Left ventricle myocardium inferior (tissue), 1 donor: ENCODE results near the gene IMP4. TPM values are rescaled to one million over a fixed set of nuclear protein-coding genes. Genes with fewer than 3 reads are reported as not detected.

Experiments used
- DNase-seq: peaks from one replicate; pipeline ENCODE4 v3.0.0-alpha.2; 2020
- H3K27ac ChIP-seq: fragments of 200-600 bp; replicated peaks from 2 replicates; pipeline ENCODE4 v1.8.0; 2021
- H3K27me3 ChIP-seq: fragments of 200-600 bp; 2 replicates; pipeline ENCODE4 v1.8.0; 2021; ENCODE audit warnings: low read depth
- H3K36me3 ChIP-seq: fragments of 200-600 bp; 2 replicates; pipeline ENCODE4 v1.8.0; 2021
- H3K4me1 ChIP-seq: fragments of 200-600 bp; 2 replicates; pipeline ENCODE4 v1.8.0; 2021
- H3K4me3 ChIP-seq: fragments of 200-600 bp; 2 replicates; pipeline ENCODE4 v1.8.0; 2021; ENCODE audit warnings: mild to moderate bottlenecking, moderate library complexity
- H3K9me3 ChIP-seq: fragments of 200-600 bp; replicated peaks from 2 replicates; pipeline ENCODE4 v1.8.0; 2021
- intact Hi-C: fragments of 100-400 bp; cut with micrococcal nuclease; formaldehyde crosslinking; loops from one replicate; pipeline ENCODE4 v1.11.0; 2022
- total RNA-seq: library from RNA; stranded (reverse); fragmentation: NEBNext Ultra II Directional; extraction: Animal tissue kit (Norgen Biotek cat#: 25700); gene quantifications from one replicate; pipeline ENCODE4 v1.2.1, GENCODE V29; 2021
- TF ChIP-seq, protein P1 (sequence below): fragments of 200-600 bp; IDR thresholded peaks from 2 replicates; pipeline ENCODE4 v1.8.0; 2021; ENCODE audit warnings: antibody characterized with exemption, mild to moderate bottlenecking, borderline replicate concordance
- donor health status: DM: no; HTN: yes; CAD: no; lungs with severe emphysema.

Gene IMP4
- total RNA-seq, 1 donor from 2014 or later, result 57.2 TPM

GRCh38 chr2:130371723-130372054 lies 29.0 kb downstream of the IMP4 start:
- H3K27me3 ChIP-seq, result no peaks in the 10 kb centered on the region
- peaks cover 7% of the 10 kb centered on the region for H3K36me3 ChIP-seq
- H3K9me3 ChIP-seq, result no peaks in the 10 kb centered on the region
- peaks cover 37% of the 10 kb centered on the region for H3K4me1 ChIP-seq
- DNase-seq, result no peak
- peak overlapping the region; percentile 95 for H3K27ac ChIP-seq
- intact Hi-C loops, result no loop called here
- peak overlapping the region; percentile 86 for H3K4me3 ChIP-seq
- TF ChIP-seq, protein P1, sequence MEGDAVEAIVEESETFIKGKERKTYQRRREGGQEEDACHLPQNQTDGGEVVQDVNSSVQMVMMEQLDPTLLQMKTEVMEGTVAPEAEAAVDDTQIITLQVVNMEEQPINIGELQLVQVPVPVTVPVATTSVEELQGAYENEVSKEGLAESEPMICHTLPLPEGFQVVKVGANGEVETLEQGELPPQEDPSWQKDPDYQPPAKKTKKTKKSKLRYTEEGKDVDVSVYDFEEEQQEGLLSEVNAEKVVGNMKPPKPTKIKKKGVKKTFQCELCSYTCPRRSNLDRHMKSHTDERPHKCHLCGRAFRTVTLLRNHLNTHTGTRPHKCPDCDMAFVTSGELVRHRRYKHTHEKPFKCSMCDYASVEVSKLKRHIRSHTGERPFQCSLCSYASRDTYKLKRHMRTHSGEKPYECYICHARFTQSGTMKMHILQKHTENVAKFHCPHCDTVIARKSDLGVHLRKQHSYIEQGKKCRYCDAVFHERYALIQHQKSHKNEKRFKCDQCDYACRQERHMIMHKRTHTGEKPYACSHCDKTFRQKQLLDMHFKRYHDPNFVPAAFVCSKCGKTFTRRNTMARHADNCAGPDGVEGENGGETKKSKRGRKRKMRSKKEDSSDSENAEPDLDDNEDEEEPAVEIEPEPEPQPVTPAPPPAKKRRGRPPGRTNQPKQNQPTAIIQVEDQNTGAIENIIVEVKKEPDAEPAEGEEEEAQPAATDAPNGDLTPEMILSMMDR, result no peak

GRCh38 chr2:130372055-130372832 lies 29.5 kb downstream of the IMP4 start:
- Histone ChIP-seq H3K4me1 (peaks cover 37% of the 10 kb centered on the region), H3K27me3 (no peaks in the 10 kb centered on the region), H3K36me3 (peaks cover 7% of the 10 kb centered on the region), H3K27ac (peak overlapping the region; percentile 95), H3K9me3 (no peaks in the 10 kb centered on the region), H3K4me3 (peak overlapping the region; percentile 86)
- TF ChIP-seq, protein P1, result peak; percentile 94
- intact Hi-C loops, result no loop called here
- DNase-seq, result peak; percentile 92

DNA sequence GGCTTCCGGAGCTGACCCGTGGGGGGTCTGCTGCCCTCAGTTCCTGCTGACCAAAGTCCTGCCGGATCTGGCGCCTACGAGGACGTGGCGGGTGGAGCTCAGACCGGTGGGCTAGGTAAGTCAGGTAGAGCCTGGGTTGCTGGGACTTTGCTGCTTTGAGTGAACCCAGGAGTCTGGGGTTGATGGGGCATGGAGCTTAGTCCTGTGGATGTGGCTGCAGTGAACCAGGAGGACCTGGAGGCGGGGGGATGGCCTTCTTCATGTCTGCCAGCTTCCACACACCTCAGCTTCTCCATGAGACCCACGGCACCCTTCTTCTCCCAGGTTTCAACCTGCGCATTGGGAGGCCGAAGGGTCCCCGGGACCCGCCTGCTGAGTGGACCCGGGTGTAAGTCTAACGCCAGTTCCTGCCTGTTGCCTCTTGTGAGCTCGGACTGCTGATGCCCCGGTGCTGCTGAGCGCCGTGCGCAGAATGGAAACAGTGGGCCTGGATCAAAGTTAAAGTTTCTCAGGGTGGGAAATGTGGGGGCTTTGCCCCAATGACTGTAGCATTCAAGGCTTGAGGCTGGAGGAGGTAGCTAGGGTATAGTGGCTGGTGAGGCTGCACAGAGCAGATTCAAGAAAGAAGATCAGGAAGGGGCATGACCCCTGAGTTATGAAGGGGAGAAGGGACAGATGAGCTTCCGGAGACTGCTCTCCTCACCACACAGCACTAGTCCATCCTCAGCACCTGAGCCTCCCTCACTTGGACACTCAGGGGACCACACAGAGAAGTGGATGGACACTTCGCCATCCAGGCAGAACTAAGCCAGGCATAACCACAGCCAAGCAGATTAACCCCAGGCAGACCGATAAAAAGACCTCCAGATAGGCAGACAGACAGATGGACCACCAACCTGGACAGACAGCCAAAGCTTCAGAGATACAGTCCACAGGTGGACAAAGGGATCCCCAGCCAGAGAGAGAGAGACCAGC lies 30.4 kb downstream of the IMP4 start:
- H3K4me3 ChIP-seq, result peak overlapping the region; percentile 86
- H3K27ac ChIP-seq, result peak overlapping the region; percentile 95
- H3K36me3 ChIP-seq, result peaks cover 7% of the 10 kb centered on the region
- no peaks in the 10 kb centered on the region for H3K27me3 ChIP-seq
- H3K4me1 ChIP-seq, result peaks cover 37% of the 10 kb centered on the region
- intact Hi-C loops, result no loop called here
- DNase-seq, result no peak
- no peaks in the 10 kb centered on the region for H3K9me3 ChIP-seq
- TF ChIP-seq, protein P1, result peak; percentile 20

GRCh38 chr2:130373808-130374365 lies 31.2 kb downstream of the IMP4 start:
- H3K4me3 ChIP-seq, result peak overlapping the region; percentile 86
- DNase-seq, result no peak
- H3K27me3 ChIP-seq, result no peaks in the 10 kb centered on the region
- H3K4me1 ChIP-seq, result peaks cover 37% of the 10 kb centered on the region
- peaks cover 7% of the 10 kb centered on the region for H3K36me3 ChIP-seq
- intact Hi-C loops, result no loop called here
- no peaks in the 10 kb centered on the region for H3K9me3 ChIP-seq
- TF ChIP-seq, protein P1, result no peak
- peak overlapping the region; percentile 95 for H3K27ac ChIP-seq

DNA sequence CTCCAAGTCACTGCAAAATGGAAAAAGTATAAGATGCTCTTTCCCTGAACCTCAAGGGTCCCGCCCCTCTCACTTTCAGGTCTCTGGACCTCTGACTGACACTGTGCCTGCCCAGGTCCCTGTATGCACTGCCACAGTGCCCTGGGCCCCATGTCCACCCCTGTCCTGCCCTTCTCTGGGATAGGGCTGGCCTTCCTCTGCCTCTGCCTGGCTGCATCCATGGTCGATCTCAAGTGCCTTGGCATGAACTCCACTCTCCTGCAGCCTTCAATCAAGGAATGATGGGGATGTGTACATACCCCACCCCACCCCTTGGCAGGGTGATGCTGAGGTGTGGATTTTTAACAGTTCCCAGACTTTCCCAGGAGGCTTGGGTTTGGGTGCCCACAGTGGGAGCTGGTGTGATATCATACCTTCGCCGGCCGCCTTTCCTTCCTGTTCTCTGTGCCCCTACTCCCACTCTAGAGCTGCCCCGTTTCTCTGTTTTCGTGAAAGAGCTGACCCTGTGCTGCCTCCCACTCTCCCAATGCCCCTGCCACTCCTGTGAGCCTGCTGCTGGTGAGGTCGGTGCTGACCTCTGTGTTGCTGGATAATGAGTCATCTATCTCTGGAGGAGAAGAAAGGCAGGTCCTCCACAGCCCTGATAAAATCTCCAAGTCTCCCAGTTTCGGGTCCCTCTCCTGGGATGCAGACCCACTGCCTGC lies 32.0 kb downstream of the IMP4 start:
- Histone ChIP-seq H3K4me1 (peaks cover 40% of the 10 kb centered on the region), H3K27me3 (no peaks in the 10 kb centered on the region), H3K9me3 (no peaks in the 10 kb centered on the region), H3K36me3 (peaks cover 7% of the 10 kb centered on the region), H3K27ac (no peak overlapping the region), H3K4me3 (no peak overlapping the region)
- DNase-seq, result no peak
- intact Hi-C loops, result no loop called here
- TF ChIP-seq, protein P1, result no peak
